ENCODE results near the gene TAS2R38.

TAS2R38 gene

GRCh38 chr7:142002179-142002578, 28.6 kb upstream of the TAS2R38 start:
- no peak for TF ChIP-seq CTCF (IDR thresholded peaks at IDR 0.05; ENCODE audit: extremely low read depth, missing control alignments)
- no peak for DNase-seq (ENCODE audit: low spot score)

GRCh38 chr7:142001163-142001874, 27.7 kb upstream of the TAS2R38 start:
- no peak for DNase-seq (ENCODE audit: low spot score)
- TF ChIP-seq CTCF (IDR thresholded peaks at IDR 0.05; ENCODE audit: extremely low read depth, missing control alignments) = no peak

GRCh38 chr7:142000244-142000643, 26.7 kb upstream of the TAS2R38 start:
- TF ChIP-seq CTCF (IDR thresholded peaks at IDR 0.05; ENCODE audit: extremely low read depth, missing control alignments) = no peak
- DNase-seq (ENCODE audit: low spot score) = no peak

- DNase-seq (ENCODE audit: low spot score) = no peak
- no peak for TF ChIP-seq CTCF (IDR thresholded peaks at IDR 0.05; ENCODE audit: extremely low read depth, missing control alignments)
These were observed 25.6 kb upstream of the TAS2R38 start for GRCh38 chr7:141999058-141999623.

- no peak for TF ChIP-seq CTCF (IDR thresholded peaks at IDR 0.05; ENCODE audit: extremely low read depth, missing control alignments)
- DNase-seq (ENCODE audit: low spot score) = no peak
These were observed 19.8 kb upstream of the TAS2R38 start for GRCh38 chr7:141993354-141993753.

- TF ChIP-seq CTCF (IDR thresholded peaks at IDR 0.05; ENCODE audit: extremely low read depth, missing control alignments) = no peak
- no peak for DNase-seq (ENCODE audit: low spot score)
These were observed 19.1 kb upstream of the TAS2R38 start for GRCh38 chr7:141992688-141993087.

- TF ChIP-seq CTCF (IDR thresholded peaks at IDR 0.05; ENCODE audit: extremely low read depth, missing control alignments) = no peak
- DNase-seq (ENCODE audit: low spot score) = no peak
These were observed 18.6 kb upstream of the TAS2R38 start for GRCh38 chr7:141992156-141992555.

Data from GM20000 (cell line).